Stimulated activated CD8-positive, alpha-beta memory T cell treated with anti-CD3 and anti-CD28 coated beads, Interleukin-4, amount 100 ng/mL, for 24 hours (primary cell): ENCODE data around the gene NEK11.
"Not testable (repeated sequence)": the region's sequence is repeated elsewhere in the genome, so short reads cannot be mapped to it uniquely, and the experiment has no call there.

Experiments
- DNase-seq: peaks from one replicate; pipeline ENCODE4 v3.0.0-alpha.2; 2020; ENCODE audit warnings: low read depth

The NEK11 gene

DNA sequence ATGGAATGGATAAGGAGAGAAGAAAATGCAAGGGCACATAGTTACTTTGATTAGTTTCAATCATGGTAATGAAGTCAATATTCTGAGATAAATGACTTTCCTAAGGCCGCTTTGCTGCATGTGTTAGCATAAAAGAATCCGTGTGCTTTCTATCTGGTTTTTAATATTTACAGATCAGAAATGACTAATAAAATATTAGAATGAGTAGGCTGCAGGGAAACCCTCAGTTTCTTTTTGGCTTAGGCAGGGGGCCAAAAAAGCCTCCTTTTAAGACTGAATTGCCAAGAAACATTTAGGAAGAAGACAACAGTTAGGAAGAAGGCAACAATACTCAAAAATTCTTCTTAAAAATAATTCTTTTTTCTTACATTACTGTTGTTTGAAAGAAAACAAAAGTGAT lies 11.6 kb downstream of the NEK11 start:
- DNase-seq = no peak

DNA sequence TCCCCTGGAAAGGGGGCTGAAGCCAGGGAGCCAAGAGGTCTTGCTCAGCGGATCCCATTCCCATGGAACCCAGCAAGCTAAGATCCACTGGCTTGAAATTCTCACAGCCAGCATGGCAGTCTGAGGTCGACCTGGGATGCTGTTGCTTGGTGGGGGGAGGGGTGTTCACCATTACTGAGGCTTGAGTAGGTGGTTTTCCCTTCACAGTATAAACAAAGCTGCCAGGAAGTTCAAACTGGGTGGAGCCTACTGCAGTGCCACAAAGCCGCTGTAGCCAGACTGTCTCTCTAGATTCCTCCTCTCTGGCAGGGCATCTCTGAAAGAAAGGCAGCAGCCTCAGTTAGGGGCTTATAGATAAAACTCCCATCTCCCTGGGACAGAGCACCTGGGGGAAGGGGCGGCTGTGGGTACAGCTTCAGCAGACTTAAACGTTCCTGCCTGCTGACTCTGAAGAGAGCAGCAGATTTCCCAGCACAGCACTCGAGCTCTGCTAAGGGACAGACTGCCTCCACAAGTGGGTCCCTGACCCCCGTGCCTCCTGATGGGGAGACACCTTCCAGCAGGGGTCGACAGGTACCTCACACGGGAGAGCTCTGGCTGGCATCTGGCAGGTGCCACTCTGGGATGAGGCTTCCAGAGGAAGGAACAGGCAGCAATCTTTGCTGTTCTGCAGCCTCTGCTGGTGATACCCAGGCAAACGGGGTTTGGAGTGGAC lies 15.8 kb downstream of the NEK11 start:
- not testable (repeated sequence) for DNase-seq

DNA sequence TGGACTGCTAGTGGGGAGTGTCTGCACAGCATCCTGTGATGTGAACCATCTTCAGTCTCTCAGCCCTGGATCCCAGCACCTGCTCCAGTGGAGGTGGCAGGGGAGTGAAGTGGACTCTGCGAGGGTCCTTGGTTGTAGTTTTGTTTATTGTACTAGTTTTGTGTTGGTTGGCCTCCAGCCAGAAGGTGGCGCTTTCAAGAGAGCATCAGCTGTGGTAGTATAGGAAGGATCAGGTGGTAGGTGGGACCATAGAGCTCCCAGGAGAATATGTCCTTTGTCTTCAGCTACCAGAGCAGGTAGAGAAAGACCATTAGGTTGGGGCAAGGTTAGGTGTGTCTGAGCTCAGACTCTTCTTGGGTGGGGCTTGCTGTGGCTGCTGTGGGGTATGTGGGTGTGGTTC lies 20.9 kb downstream of the NEK11 start:
- DNase-seq = no peak

DNA sequence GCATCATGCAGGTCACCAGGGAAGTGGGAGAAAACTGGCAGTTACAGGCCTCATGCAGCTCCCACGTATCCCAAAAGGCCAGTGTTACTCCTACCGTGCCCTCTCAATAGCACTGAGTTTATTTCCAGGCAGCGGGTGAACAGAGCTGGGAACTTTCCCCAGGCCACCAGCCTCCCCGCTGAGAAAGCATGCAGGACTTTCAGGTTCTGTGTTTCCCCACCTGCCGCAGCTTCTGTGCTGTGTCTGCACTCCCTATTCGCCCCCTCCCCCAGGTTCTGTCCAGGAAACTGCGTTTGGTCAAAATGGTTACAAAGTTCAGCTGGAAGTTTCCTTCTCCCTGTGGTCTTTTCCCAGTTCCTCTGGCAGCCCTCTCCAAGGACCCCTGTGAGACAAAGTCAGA lies 21.4 kb downstream of the NEK11 start:
- DNase-seq = no peak

DNA sequence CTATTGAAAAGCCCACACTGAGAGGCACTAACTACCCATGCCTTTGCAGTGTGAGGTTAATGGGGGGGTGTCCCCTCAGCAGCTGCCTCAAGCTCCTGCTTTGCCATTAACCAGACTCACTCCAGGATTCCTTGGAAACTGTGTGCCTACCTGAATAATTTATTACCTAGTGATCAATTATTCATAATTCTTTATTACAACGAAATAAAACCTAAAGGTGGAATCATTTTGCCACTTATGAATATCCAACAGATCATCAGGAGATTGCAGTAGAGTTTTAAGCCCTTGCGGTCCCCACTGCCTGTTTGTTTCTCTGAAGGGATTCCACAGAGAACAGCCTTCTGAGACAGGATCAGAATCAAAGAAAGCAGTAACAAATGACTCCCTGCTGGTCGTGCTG lies 23.3 kb downstream of the NEK11 start:
- no peak for DNase-seq

DNA sequence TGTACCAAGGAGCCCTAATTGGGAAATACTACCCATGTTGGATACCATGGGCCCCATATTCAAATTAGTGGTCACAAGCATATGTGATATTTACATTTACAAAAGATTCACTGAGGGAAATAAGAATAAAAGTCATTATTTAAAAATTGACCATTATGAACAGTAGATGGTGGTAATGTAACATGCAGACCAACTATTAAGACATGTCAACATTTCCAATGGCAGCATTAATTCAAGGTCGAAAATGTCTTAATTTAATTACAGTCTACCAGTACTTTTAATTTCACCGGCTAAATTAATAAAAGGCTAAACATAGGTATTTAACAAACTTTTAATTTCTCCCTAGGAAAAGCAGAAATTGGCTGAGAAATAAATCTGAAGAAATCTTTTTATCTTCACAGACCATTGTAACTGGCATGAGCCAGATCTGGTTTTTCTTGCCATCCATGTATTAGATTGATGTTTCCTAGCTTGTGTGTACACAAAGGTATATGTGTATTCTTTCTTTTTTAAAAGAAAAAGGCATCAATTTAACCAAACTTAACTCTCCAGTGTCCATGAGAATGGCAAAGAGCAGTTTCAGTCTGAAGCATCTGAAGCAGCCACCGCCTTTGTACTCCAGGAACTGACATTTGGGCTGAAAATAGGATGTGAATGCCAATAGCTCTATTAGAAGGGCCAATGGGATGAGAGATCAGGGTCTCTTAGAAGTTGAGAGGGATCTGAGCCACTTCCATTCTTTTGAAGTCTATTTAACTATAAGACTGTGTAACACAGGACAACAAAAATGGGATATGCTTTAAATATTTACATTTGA lies 26.6 kb downstream of the NEK11 start:
- no peak for DNase-seq

DNA sequence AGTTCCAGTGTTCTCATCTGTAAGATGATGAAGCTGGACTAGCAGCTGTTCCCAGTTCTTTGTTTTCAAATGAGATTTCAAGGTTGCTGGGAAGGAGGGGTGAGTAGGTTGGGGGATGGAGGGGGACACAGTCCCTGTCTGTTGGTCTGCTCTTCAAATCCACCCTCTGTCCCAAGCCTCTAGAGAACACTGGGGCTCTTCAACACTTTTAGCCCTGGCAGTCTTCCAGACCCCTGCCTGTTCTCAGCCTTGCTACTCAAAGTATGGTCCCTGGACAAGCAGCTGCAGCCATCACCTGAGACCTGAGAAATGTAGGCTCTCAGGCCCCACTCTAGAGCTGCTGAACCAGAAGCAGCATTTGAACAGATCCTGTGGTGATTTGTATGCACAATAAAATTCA lies 41.3 kb downstream of the NEK11 start:
- DNase-seq = no peak

DNA sequence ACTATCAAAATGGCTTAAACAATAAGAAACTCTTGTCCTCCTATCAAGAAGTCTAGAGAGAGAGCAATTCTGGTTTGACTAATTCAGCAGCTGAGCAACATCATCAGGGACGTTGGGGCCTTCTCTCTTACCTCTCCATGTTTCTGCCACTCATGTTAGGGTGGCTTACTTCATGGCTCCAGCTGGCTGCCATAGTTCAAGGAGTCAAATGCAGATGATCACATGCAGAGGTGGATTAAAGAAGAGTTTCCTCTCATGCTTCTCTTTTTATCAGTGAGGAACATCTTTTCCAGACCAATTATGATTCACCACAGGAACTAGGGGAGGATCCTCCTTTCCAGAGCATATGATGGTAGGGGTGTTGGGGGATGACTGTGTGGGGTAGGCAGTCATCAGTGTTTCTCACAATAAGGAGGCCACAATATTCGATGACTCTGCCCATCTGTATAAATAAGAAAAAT lies 45.5 kb downstream of the NEK11 start:
- no peak for DNase-seq

DNA sequence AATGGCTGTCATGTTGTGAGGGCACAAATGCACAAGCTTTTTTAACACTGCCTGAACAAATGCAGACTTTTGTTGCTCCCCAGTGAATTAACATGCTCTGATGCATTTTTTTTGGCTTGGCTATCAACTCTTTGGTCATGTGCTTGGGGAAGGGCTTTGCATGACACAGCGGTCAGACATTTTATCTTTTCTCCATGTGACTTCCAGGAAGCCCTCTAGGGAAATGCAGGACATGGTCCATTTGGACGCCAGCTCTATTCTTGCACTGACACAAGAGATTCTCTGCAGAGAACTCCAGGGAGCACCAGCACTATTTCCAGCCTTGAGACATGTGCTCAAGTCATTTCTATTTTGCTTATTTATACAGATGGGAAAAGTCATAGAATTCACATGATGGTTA lies 46.2 kb downstream of the NEK11 start:
- no peak for DNase-seq

DNA sequence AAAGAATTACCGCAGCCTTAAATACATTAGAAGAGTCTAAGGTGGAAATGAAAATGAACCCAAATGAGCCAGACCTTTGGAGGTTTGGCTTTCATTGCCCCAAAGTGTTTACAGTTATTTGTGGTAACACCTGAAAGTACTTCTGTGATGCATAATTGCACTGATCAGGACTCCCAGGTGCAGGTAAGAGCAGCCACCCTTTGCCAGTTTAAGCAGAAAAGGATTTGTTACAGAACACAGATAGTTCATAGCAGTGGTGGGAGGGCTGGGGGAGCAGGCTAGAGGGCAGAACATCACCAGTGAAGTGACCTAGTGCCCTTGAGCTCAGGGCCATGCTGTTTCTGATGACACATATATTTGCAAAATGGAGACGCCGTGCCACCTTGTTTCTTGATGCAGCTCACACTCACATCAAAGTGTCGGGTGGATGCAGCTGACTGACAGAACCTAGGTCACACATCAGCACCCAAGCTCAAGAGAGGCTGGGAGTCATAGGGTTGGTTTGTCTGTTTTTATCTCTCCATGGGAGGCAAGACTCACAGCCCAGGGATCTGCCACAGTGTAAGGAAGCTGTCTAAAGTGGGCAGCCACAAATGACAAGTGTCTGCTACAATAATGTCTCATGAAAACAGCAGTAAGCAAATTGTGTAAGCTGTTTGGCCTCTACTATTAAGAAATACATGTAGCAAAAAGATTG lies 49.1 kb downstream of the NEK11 start:
- no peak for DNase-seq

DNA sequence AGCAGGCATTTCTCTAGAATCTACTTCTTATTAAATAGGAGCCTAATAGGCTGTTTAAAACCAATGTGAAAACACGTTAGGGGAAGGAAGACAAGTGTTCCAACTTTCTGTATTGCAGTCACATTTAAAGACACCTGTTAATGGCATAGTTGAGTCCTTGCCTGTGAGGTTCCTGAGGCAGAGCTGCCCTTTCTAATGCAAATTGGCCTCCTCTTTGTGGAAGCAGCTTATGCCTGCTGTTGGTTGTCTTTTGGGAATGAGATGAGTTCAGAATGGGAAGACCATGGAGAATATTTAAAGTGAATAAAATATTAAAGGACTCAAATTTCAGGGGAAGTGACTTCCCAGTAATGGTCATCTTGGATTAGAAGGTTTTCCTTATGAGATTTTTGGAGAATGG lies 51.2 kb downstream of the NEK11 start:
- no peak for DNase-seq

DNA sequence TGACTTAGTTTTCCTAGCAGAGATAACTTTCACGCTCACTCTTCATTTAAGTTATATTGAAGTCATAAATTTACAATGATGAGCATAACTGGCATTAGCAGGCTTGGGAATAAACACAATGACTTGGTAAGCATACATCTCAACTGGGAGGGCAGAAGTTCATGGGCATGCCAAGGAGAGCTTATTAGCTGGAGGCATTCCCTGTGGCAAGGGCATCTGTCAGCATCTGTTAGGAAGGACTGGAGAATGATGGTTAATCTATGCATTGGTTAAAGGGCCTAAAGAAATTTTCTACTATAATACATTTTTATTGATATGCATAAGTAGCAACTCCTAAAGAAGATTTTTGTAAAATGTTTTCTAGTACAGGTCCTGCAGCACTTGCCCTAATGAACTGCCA lies 52.4 kb downstream of the NEK11 start:
- no peak for DNase-seq

DNA sequence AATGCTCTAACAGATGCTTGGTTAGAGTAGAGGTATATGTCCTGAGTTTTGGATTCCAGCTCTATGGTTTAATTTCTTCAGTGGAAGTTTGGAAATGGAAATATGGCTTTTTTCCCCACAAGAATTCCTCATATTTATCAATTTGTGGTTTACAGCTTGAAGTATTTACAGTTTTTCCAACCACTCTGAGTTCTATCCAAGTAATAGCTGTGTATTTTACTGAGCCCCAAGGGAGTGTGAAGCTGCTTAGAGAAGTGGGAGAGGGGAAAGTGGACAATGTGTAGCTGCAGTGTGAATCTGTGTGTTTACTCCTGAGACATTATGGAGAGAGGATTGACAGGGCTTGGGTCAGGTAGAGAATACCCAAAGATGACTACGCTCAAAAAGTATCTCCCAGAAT lies 54.5 kb downstream of the NEK11 start:
- no peak for DNase-seq

DNA sequence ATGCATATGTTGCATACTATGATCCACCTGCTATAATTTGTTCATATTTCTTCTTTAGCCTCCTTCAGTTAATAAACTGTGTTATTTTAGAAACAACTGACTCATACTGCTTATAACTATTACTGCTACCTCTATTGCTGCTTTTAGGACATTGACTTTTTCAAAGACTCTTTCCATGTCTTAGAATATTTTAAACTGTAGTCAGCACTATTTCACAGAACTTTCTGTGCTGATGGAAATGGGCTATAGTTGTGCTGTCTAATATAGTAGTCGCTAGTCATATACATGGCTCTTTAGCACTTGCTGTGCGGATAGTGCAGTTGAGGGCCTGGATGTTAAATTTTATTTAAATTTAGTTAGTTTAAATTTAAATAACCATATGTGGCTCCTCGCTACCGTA lies 55.6 kb downstream of the NEK11 start:
- DNase-seq = no peak

DNA sequence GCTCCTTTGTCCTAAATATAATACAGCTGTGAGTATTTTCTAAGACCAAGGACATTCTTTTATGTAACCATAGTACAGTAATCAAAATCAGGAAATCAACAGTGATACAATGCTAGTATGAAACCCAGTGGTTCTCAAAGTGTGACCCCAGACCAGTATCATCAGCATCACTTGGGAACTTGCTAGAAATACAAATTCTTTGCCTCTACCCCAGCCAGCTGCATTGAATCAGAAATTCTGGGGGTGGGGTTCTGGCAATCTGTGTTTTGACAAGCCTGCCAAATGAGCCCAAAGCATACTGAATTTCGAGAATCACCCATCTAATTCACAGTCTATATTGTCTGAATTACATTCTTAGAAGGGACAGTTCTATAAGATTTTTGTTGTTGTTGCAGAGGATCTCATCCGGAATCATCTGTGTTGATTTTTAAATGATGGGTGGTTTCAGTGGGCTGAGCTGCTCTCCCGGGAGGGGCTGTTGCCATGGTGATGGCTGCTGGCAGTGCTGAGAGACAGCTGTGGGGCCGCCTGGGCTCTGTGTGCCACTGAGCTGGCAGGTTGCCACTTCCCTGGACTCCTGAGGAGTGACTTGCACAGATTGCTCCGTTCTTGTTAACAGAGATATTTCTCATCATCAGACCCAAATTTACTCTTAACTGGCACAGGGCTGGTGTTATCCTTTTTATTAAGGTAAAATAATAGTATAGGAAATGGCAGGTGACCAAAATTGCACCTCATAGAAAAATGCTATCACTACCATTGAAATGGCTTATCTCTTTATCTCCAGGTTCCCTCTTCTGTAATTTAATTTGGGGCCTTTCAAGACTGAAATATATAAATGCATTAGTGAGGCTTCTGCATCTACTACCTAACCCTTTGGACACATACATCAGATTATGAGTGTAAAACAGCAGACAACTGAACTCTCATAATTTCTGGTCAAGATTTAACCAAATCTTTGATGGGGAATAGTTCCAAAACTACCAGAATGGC lies 56.5 kb downstream of the NEK11 start:
- DNase-seq = no peak

DNA sequence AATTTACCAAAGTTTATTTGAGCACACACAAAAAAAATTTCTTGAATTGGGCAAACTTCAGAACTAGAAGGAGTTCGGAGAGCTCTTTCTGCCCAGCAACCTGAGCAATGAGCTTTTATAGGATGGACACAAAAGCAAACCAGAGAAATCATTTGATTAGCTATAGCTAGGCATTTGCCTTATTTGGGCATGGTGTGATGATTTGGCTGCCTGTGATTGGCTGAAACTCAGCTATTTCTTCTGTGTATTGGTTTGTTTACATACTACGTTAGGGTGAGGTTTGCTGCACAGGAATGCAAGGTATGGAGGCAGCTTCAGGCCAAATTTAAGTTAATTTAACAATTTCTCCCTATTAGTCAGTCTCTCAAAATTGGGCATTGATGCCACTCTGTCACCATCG lies 65.1 kb downstream of the NEK11 start:
- DNase-seq = no peak

DNA sequence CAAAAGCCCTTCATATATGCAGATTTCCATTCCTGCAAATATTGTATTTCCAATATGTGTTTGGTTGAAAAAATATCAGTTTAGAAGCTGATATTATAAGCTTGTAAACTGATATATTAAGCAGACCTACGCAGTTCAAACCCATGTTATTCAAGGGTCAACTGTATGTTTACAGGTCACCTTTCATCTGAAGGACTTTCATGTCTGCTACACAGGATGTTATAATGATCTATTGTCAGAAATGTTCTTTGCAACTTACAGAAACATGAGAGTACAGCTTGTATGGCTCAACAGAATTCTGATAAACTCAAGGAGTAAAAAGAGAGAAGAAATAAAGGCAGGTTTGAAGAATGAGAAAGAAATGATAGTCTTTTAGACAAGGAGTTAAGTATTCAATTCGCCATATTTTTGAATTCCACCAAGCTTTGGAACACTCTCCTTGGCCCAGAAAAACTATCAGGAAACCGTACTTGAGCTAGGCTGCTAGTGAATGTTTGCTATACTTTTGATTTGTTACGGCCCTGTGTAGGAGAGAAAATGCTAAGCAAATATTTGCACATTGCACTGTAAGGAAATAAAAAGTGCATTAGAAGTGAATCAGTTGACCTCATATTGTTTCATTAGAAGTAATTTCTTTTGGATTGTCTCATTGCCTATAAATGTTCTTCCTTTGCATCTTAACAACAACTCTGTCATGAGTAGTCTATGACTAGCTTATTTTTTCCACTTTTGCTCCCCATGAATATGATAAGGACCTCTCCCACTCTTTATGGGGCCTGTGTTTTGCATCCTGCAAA lies 81.2 kb downstream of the NEK11 start:
- DNase-seq = no peak

DNA sequence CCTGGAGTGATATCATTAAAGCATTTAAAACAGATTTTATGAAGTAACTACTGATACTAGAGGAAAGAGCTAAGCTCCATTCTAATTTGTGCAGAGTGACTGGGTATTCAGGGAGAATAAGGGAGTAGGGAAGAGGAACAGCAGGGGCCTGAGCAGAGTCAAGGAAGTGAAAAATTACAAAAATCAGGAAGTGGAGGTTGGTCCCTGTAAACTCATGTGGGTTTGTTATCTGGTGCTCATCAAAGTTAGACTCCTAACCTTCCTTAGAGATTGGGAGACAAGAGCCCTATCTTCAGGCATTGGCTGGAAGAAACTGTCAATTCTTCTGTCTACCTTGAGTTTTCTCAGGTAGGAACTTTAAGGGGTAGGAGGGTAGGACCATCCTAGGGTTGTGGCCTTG lies 82.5 kb downstream of the NEK11 start:
- DNase-seq = no peak

DNA sequence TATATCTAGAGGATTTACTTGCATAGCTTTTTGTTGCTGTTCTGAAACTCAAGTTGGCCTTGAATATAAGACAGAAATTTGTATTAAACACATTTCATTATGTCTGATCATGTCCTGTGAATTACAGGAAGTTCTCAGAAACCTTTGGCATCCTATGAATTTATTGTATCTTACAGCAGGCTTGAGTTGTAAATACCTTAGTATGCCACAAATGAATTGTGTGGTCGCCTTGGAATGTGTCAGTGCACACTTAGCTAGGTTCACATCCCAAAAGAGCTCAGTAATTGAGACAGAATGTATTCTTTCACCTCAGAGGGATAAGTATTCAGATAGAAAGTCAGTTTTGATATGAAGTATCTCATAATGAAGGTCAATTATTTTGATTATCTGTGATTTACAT lies 83.4 kb downstream of the NEK11 start:
- no peak for DNase-seq

DNA sequence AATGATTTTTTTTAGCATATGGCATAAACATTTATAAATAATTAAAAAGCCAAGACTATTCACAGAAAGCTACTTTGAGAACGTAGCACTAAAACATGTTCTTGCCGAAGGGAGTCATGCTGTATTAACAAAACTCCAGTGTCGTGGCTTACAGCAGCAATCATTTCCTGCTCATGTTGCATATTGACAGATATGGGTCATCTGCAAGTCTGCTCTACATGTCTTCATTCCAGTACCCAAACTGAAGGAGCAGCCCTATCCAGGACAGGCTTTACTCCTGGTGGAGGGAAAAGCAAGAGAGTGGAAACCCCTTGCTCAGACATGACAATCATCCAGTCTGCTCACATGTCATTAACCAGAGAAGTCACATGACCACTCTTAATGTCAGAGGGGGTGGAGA lies 87.6 kb downstream of the NEK11 start:
- no peak for DNase-seq

DNA sequence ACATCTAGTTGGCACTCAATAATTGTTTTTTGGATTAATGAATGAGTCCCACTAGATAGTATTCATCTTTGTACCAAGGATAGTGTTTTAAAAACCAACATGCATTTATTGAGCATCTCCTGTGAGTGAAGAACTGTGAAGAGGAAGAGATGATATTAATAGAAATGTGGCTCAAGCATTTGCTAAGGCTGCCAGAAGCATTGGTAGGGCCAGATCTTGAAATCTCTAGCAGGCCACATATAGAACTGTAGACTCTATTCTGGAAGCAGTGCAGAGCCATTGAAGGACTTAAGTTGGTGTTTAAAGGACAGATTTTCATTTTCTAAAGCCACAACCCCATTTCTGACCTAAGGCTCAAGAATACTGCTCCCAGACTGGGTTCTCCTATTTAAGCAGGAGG lies 99.0 kb downstream of the NEK11 start:
- no peak for DNase-seq
